Measurements from ENCODE around the gene ARPC1B. TPM values are rescaled to one million over a fixed set of nuclear protein-coding genes. Genes with fewer than 3 reads are reported as not detected.

Gene ARPC1B
- total and polyA plus RNA-seq, 4 donors = 43.9 to 182 (median 112) TPM

DNA sequence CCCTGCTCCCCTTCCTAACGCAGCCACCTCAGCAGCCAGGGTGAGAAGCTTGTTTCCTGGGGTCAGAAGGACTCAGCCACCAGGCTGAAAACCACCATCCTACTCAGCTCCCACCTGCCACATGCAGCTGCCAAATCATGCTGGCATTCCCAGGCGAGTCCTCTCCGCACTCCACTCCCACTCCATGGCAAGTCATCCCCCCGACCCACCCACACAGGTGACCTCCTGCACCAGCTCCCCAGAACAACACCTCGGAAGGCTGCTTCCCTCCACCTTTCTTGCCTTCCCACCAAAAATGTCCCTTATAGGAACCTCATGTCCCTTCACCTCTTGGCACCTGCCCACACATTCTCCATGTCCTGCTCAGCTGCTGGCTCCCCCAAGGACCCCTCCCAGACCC is 29.2 kb downstream of the ARPC1B start (continued):
- TF ChIP-seq GABPA (IDR thresholded peaks at IDR 0.05 in 1 of 2, conservative IDR thresholded peaks at IDR 0.05 in 1 of 2) = no peak
- no peak for TF ChIP-seq TAF1 (conservative IDR thresholded peaks at IDR 0.05)
- no peak for TF ChIP-seq RXRA (IDR thresholded peaks at IDR 0.05)

DNA sequence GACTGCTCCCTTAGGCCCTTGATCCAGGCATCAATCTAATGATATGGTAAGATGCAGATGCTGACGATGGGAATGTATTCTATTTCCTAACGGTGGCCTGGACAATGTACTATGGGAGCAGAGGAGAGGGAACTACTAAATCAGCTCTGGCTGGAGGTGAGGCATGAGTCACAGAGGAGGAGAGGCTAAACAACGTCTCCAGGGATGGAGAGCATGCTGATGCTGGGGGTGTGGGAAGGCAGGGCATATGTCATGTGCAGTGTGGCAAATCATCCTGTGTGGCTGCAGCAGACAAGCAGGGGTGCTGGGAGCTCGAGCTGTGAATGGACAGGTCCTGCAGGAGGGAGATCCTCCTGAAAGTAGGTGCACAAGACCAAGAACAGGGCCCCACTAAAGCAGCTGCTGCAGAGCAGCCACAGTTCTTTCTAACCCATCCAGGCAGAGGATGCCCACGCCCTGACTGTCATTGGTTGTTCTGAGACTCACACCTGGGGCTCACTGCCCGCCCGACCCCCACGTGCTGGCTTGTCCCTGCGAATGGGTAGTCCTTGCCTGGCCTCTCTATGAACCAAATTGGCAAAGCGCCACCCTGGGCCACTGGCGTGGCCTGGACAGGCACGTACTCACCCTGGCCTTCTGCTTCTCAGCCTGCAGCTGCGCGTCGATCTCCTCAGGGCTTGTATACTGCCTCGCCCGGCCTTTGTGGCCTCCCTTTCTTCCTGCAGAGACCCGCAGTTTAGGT is 29.9 kb downstream of the ARPC1B start:
- no peak overlapping the region for H3K4me3 ChIP-seq (ENCODE audit: low read depth in 1 of 3, low read length in 3 of 3)
- peaks cover 4 to 44% (median 20%) of the 10 kb centered on the region in 4 donors for H3K36me3 ChIP-seq (ENCODE audit: control insufficient read depth in 4 of 4, insufficient read depth in 3 of 4, low read depth in 1 of 4, low read length in 3 of 4)
- DNase-seq (ENCODE audit: low spot score) = no peak
- H3K27ac ChIP-seq (ENCODE audit: low read depth in 1 of 2, low read length in 2 of 2) = no peak overlapping the region
- no peaks in the 10 kb centered on the region for H3K27me3 ChIP-seq (ENCODE audit: control insufficient read depth in 4 of 4, insufficient read depth in 4 of 4, low read length in 3 of 4)
- 92% methylated on average over 18 of the region's 18 CpGs for WGBS
- no peaks in the 10 kb centered on the region for H3K9me3 ChIP-seq (ENCODE audit: control insufficient read depth in 4 of 4, low read length in 3 of 4)
- H3K9ac ChIP-seq (ENCODE audit: low read depth in 1 of 2, low read length in 2 of 2) = no peak overlapping the region
- H3K4me1 ChIP-seq (ENCODE audit: control insufficient read depth in 4 of 4, insufficient read depth in 4 of 4, low read length in 3 of 4) = peaks cover 3 to 20% (median 16%) of the 10 kb centered on the region in 4 donors
- no peak for TF ChIP-seq HNF4A (conservative IDR thresholded peaks at IDR 0.05)

DNA sequence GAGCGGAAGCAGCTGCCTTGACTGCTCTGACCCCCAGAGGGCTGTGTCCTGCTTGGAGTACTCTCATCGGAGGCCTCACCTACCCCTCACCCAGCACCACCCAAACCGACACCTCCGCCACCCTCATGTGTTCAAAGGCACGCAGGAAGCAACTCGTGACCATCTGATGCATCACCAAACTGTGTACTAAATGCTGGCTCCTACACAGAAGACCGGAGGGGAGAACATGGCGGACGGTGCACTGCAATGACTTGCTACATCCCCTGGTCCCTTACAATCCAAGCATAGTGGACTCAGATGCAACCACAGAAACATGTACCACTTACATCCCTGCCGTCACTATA is 30.4 kb downstream of the ARPC1B start:
- H3K4me3 ChIP-seq (ENCODE audit: low read depth in 1 of 3, low read length in 3 of 3) = no peak overlapping the region
- no peak overlapping the region for H3K27ac ChIP-seq (ENCODE audit: low read depth in 1 of 2, low read length in 2 of 2)
- TF ChIP-seq SP1 (IDR thresholded peaks at IDR 0.05) = no peak
- no peak for TF ChIP-seq YY1 (IDR thresholded peaks at IDR 0.05)
- no peak for TF ChIP-seq JUND (IDR thresholded peaks at IDR 0.05)
- no peak for TF ChIP-seq CTCF (IDR thresholded peaks at IDR 0.05; ENCODE audit: low read depth, low read length, missing input control)
- no peak for TF ChIP-seq RAD21 (IDR thresholded peaks at IDR 0.05)
- WGBS = 95% methylated on average over 10 of the region's 10 CpGs
- H3K36me3 ChIP-seq (ENCODE audit: control insufficient read depth in 4 of 4, insufficient read depth in 3 of 4, low read depth in 1 of 4, low read length in 3 of 4) = peaks cover 4 to 39% (median 15%) of the 10 kb centered on the region in 4 donors
- no peak overlapping the region for H3K9ac ChIP-seq (ENCODE audit: low read depth in 1 of 2, low read length in 2 of 2)
- DNase-seq (ENCODE audit: low spot score) = no peak
- peaks cover 3 to 25% (median 21%) of the 10 kb centered on the region in 4 donors for H3K4me1 ChIP-seq (ENCODE audit: control insufficient read depth in 4 of 4, insufficient read depth in 4 of 4, low read length in 3 of 4)
- H3K9me3 ChIP-seq (ENCODE audit: control insufficient read depth in 4 of 4, low read length in 3 of 4) = no peaks in the 10 kb centered on the region
- no peaks in the 10 kb centered on the region for H3K27me3 ChIP-seq (ENCODE audit: control insufficient read depth in 4 of 4, insufficient read depth in 4 of 4, low read length in 3 of 4)

DNA sequence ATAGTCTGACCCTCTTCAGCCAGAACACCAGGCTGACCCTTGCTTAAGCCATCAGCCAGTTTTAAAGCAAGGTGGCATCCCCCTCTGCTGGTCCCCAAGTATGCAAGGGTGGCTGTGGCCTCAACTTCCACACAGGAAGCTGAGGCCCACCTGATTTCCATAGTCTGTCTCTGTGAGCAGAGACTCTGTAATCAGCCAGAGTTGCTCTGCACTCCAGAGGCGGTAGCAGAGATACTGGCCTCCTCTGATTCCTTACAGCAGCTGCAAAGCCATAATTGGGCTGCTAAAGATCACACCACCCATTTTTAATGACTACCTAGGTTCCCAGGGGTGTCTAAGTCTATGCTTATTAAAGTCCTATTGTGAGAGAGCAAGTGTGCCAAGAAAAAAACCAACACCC is 32.0 kb downstream of the ARPC1B start:
- DNase-seq (ENCODE audit: low spot score) = no peak
- Histone ChIP-seq H3K4me3 (ENCODE audit: low read depth in 1 of 3, low read length in 3 of 3) (no peak overlapping the region), H3K4me1 (ENCODE audit: control insufficient read depth in 4 of 4, insufficient read depth in 4 of 4, low read length in 3 of 4) (peaks cover 3 to 31% (median 25%) of the 10 kb centered on the region in 4 donors), H3K9me3 (ENCODE audit: control insufficient read depth in 4 of 4, low read length in 3 of 4) (no peaks in the 10 kb centered on the region), H3K27ac (ENCODE audit: low read depth in 1 of 2, low read length in 2 of 2) (no peak overlapping the region), H3K9ac (ENCODE audit: low read depth in 1 of 2, low read length in 2 of 2) (no peak overlapping the region), H3K36me3 (ENCODE audit: control insufficient read depth in 4 of 4, insufficient read depth in 3 of 4, low read depth in 1 of 4, low read length in 3 of 4) (peaks cover 7 to 32% (median 12%) of the 10 kb centered on the region in 4 donors), H3K27me3 (ENCODE audit: control insufficient read depth in 4 of 4, insufficient read depth in 4 of 4, low read length in 3 of 4) (no peaks in the 10 kb centered on the region)
- WGBS = 81% methylated on average over 1 of the region's 1 CpG
- TF ChIP-seq RAD21 (IDR thresholded peaks at IDR 0.05) = no peak
- no peak for TF ChIP-seq HNF4G (IDR thresholded peaks at IDR 0.05)
- no peak for TF ChIP-seq NR2F2 (IDR thresholded peaks at IDR 0.05)
- no peak for TF ChIP-seq MAX (IDR thresholded peaks at IDR 0.05)
- TF ChIP-seq ATF3 (IDR thresholded peaks at IDR 0.05) = no peak
- no peak for TF ChIP-seq YY1 (IDR thresholded peaks at IDR 0.05)
- no peak for TF ChIP-seq HNF4A (conservative IDR thresholded peaks at IDR 0.05)
- no peak for TF ChIP-seq CTCF (IDR thresholded peaks at IDR 0.05; ENCODE audit: low read depth, low read length, missing input control)
- TF ChIP-seq SP1 (IDR thresholded peaks at IDR 0.05) = no peak
- no peak for TF ChIP-seq FOXA2 (IDR thresholded peaks at IDR 0.05)

Data from liver (tissue), 9 donors.